ENCODE measurements around the gene PACSIN1.

The PACSIN1 gene, protein sequence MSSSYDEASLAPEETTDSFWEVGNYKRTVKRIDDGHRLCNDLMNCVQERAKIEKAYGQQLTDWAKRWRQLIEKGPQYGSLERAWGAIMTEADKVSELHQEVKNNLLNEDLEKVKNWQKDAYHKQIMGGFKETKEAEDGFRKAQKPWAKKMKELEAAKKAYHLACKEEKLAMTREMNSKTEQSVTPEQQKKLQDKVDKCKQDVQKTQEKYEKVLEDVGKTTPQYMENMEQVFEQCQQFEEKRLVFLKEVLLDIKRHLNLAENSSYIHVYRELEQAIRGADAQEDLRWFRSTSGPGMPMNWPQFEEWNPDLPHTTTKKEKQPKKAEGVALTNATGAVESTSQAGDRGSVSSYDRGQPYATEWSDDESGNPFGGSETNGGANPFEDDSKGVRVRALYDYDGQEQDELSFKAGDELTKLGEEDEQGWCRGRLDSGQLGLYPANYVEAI
- 0 to 0.40 reads per million in 2 donors for total RNA-seq

- DNase-seq, result peak in 2 of 5 experiments; percentile 9 to 39
Measured at GRCh38 chr6:34465531-34466241, at the start of gene PACSIN1. Gene PACSIN1 (plus strand): TSS chr6:34466076. CDS start chr6:34526306, 60,230 bp downstream.

GRCh38 chr6:34416877-34417371, 49.0 kb upstream of the PACSIN1 start:
- DNase-seq, result no peak

DNA sequence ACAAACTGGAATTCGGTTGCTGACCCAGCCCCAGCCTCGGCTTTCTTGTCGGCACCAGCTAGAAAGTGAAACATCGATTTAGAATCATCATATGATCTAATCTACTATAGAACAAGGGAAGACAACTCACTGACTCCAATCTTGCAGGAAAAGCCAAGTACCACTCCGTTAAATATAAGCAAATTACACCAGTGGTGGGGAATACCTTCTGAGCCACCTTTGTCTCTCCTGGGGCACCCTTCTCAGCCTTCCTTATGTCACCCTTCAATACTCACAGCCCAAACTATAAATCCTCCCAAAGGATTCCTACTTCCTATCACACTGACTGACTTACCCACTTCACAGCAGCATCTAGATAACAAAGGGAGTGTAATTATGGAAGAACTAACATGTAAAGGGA, 47.5 kb upstream of the PACSIN1 start:
- DNase-seq, result no peak

DNA sequence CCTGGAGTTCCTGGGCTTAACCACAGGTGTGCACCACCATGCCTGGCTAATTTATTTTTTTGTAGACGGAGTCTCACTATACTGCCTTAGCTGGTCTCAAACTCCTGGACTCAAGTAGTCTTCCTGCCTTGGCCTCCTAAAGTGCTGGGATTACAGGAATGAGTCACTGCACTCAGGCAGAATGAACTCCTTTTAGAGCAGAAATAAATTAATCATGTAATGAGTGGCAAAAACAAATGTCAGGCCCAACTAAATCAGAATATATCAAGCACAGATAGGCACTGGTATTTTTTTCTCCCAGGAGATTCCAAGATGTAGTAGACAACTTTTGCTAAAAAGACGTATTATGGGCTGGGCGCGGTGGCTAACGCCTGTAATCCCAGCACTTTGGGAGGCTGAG, 42.6 kb upstream of the PACSIN1 start:
- no peak for DNase-seq

GRCh38 chr6:34424200-34425131, 41.4 kb upstream of the PACSIN1 start:
- no peak for DNase-seq

DNA sequence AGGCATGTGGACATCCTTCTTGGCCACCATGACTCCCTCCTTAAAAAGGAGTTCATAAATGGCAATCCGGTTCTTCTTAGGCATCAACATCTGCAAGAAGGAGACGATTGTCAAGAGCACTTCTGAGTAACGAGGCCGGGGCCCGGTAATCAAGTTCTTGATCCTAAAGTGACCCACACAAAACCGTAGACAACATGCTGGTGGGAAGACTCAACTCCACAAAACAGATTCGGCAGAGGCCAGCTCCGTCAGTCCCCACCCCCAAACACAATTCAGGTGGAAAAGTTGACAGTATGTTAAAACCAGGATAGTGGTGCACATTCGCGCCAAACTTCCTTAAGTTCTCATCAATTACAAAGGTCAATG, 40.8 kb upstream of the PACSIN1 start:
- peak in 1 of 5 experiments; percentile 18 for DNase-seq

DNA sequence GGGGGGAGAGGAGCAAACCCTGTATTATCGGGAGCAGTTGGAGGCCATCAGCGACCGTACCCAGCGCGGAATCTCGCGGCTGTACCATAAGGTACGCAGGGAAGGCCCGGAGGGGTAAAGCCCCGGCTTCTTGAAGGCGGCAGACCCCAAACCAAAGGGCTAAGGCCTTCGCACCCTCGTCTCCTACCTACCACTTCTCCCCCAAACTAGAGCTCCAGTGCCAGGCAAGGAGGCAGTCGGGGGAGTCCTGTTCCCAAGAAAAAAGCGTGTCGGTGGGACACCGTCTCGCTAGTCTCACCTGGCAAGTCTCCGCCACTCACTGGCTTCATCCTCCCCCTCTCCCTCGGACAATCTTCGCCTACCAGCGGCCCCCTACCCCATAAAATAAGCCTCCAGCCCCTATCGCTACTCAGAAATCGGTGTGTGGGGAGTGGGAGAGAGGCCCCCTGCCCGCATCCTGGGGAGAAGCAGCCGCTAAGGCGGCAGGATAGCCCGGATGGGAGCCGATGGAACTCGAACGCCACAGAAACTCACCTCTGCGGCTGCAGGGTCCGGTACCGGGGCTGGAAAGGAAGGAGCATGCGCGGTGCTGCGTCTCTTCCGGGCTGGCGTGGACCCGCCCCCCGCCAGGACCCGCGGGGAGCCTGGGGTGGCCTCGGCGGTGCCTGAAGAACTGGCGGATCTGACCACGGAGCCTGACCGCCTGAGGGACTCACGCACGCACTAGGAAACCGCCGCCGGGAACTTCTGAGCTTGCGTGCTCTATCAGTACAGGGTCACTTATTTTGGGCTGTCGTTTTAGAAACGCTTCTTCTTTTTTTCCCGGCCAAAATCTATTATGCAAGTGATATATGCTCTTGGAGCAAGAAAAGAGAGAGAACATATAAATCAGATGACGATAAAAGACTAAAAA, 40.1 kb upstream of the PACSIN1 start, which contains the start of gene RPS10:
Gene RPS10, minus strand, starts transcription at position 572 of the 913 bp plus-strand sequence. CDS start 848 bp downstream, outside the sequence.
- DNase-seq, result peak; percentile 78 to 91 (median 82)

- DNase-seq, result no peak
Measured at GRCh38 chr6:34435916-34436315, 30.0 kb upstream of the PACSIN1 start.

GRCh38 chr6:34436803-34437643, 28.9 kb upstream of the PACSIN1 start:
- no peak for DNase-seq

DNA sequence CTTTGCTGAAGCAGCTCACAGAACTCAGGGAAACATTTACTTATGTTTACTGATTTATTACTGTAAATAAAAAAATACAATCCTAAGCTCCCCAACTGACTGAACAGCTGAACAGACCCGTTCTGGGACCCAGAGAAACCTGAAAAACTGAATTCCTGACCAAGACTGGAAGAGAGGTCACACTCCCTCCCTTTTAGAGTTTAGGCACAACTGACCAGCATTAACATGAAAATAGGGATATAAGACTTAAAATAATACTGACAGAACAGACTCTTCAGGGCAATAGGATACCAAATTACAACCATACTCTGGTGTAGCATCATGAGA, 28.3 kb upstream of the PACSIN1 start:
- DNase-seq, result no peak

- no peak for DNase-seq
Measured at GRCh38 chr6:34438705-34439104, 27.2 kb upstream of the PACSIN1 start.

GRCh38 chr6:34439442-34439841, 26.4 kb upstream of the PACSIN1 start:
- no peak for DNase-seq

GRCh38 chr6:34441526-34441925, 24.4 kb upstream of the PACSIN1 start:
- no peak for DNase-seq

DNA sequence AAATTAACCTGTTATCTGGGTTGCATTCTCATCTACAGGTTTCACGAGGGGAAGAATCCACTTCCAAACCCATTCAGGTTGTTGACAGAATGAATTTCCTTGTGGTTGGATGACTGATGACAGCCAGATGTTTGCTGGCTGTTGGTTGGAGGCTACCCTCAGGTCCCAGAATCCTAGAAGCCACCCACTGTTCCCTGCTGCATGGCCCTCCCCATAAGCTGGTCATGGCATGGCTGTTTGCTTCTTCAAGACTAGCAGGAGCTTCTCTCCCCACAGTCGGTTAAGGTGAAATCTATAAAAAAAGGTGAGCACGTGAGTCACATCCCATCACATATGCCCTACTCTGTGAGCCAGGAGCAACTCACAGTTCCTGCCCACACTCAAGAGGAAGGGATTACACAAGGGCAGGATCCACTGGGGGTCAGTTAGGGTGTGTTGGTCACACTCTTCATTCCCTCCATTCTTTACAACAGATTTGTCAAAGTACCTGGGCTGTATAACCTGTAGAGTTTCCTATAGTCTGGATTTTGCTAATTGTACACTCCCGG, 20.5 kb upstream of the PACSIN1 start:
- no peak for DNase-seq

DNA sequence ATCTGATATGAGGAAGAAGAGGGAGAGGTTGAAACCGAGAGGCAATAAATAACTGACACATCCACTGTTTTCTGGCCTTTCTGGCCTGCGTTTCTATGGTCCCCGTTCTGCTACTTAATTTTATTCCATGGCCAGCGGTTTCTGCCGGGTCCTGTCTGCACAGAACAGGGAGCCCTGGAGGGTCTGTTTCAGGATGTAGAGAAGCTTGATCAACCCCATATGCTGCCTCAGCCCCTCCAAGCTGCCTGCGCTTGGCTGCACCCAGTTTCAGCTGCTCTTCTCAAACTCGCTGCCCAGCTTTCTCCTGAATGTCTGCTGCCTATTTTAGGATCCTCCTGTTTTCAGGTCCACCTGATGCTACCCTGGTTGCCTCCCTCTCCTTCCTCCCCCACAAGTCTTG, 18.5 kb upstream of the PACSIN1 start:
- no peak for DNase-seq

DNA sequence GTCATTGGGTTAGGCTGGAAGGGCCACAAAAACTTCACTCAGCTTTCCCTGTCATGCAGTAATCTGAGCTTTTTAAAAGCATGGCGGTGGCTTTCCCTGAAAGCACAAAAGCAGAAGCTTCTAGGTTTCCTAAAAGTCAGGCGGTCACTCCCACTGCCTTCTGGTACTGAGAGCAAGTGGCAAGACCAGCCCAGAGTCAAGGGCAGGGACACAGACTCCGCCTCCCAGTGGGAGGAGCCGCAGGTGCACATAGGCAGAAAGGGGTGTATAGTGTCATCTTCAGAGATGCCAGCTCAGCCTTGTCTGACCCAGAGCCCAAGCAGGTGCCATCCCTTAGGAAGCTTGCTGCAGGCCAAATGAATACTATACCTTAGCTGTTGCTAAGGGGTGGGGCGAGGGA, 18.0 kb upstream of the PACSIN1 start:
- no peak for DNase-seq

- no peak for DNase-seq
Measured at GRCh38 chr6:34451192-34451591, 14.7 kb upstream of the PACSIN1 start.

DNA sequence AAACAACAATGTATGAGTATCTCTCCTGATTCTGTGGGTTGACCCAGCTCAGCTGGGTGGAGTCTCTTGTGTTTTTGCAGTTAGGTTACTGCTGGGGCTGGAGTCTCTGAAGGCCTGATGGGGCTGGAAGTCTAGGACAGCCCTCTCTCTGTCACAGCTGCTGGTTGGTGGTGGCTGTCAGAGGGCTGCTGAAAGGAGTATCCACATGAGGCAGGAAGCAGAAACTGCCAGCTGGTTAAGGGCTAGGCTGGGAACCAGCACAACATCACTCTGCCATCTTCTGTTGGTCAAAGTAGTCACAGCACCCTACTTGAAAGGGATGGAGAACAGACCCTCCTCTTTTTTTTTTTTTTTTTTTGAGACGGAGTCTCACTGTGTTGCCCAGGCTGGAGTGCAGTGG, 10.0 kb upstream of the PACSIN1 start:
- peak in 1 of 5 experiments; percentile 24 for DNase-seq

DNA sequence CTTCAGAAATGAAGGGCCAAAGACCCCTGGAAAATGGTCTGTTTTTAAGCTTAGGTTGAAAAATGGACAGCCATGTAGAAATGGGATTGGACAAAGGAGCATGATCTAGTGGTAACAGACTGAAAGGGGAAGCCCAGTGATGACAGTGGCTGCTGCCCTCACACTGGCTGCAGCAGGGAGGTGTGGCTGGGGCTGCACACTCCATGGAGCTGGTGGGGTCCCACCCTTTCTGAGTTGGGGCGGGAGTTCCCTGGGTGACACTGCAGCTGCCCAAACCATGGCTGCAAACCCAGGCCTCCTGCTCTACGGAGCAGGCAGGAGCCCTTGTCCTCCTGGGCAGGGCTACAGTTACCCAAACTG, 8.5 kb upstream of the PACSIN1 start:
- no peak for DNase-seq

All from T-helper 2 cell (primary cell).